ENCODE measurements around the gene UCN.
A peak's percentile ranks its signal among the peaks of the same experiment; 100 is the strongest.
"Not testable (repeated sequence)": the region's sequence is repeated elsewhere in the genome, so short reads cannot be mapped to it uniquely, and the experiment has no call there.

Gene UCN

GRCh38 chr2:27308359-27308881 lies at the start of gene UCN:
Gene UCN, minus strand, starts transcription at chr2:27308445. Its CDS starts 550 bp downstream, at chr2:27307895.
- Histone ChIP-seq H3K36me3 (ENCODE audit: insufficient read depth, insufficient read length, low read length) (peaks cover 45% of the 10 kb centered on the region), H3K9me3 (ENCODE audit: insufficient read depth, low read length) (no peaks in the 10 kb centered on the region), H3K4me3 (ENCODE audit: insufficient read length, low read depth) (no peak within 1 kb of the TSS), H3K27me3 (ENCODE audit: insufficient read depth, insufficient read length) (no peaks in the 10 kb centered on the region), H3K9ac (ENCODE audit: insufficient read length, low read depth) (no peak within 1 kb of the TSS), H3K4me1 (ENCODE audit: insufficient read depth, insufficient read length) (no peaks in the 10 kb centered on the region)
- TF ChIP-seq ZNF274 (IDR thresholded peaks at IDR 0.05; ENCODE audit: low read depth, low read length) (no peak), YY1 (IDR thresholded peaks at IDR 0.05; ENCODE audit: insufficient read depth, insufficient read length) (no peak), SUZ12 (IDR thresholded peaks at IDR 0.05; ENCODE audit: extremely low read depth, insufficient read depth, insufficient read length) (no peak)
- DNase-seq (ENCODE audit: low read depth, low spot score) = no peak

- H3K4me1 ChIP-seq (ENCODE audit: insufficient read depth, insufficient read length) = no peaks in the 10 kb centered on the region
- DNase-seq (ENCODE audit: low read depth, low spot score) = peak; percentile 98
- no peak for TF ChIP-seq SUZ12 (IDR thresholded peaks at IDR 0.05; ENCODE audit: extremely low read depth, insufficient read depth, insufficient read length)
- TF ChIP-seq YY1 (IDR thresholded peaks at IDR 0.05; ENCODE audit: insufficient read depth, insufficient read length) = peak; percentile 79
- no peak for TF ChIP-seq ZNF274 (IDR thresholded peaks at IDR 0.05; ENCODE audit: low read depth, low read length)
- H3K9ac ChIP-seq (ENCODE audit: insufficient read length, low read depth) = peak within 1 kb of the TSS; percentile 98
- H3K4me3 ChIP-seq (ENCODE audit: insufficient read length, low read depth) = peak within 1 kb of the TSS; percentile 93
- 0 out of 2 replicates have a peak, but pooled peaks cover 7% of the 10 kb centered on the region for H3K9me3 ChIP-seq (ENCODE audit: insufficient read depth, low read length)
- H3K27me3 ChIP-seq (ENCODE audit: insufficient read depth, insufficient read length) = no peaks in the 10 kb centered on the region
- peaks cover 13% of the 10 kb centered on the region for H3K36me3 ChIP-seq (ENCODE audit: insufficient read depth, insufficient read length, low read length)
Observed at GRCh38 chr2:27356382-27357181, 48.3 kb upstream of the UCN start, which contains the start of gene GTF3C2. Gene GTF3C2, minus strand, starts transcription at chr2:27356764. Its CDS starts 13,210 bp downstream, at chr2:27343554.

- no peak for TF ChIP-seq ZNF274 (IDR thresholded peaks at IDR 0.05; ENCODE audit: low read depth, low read length)
- TF ChIP-seq YY1 (IDR thresholded peaks at IDR 0.05; ENCODE audit: insufficient read depth, insufficient read length) = no peak
- no peak for TF ChIP-seq SUZ12 (IDR thresholded peaks at IDR 0.05; ENCODE audit: extremely low read depth, insufficient read depth, insufficient read length)
- DNase-seq (ENCODE audit: low read depth, low spot score) = peak; percentile 23
- Histone ChIP-seq H3K27me3 (ENCODE audit: insufficient read depth, insufficient read length) (no peaks in the 10 kb centered on the region), H3K36me3 (ENCODE audit: insufficient read depth, insufficient read length, low read length) (peaks cover 13% of the 10 kb centered on the region), H3K4me1 (ENCODE audit: insufficient read depth, insufficient read length) (no peaks in the 10 kb centered on the region), H3K9ac (ENCODE audit: insufficient read length, low read depth) (peak overlapping the region; percentile 98), H3K9me3 (ENCODE audit: insufficient read depth, low read length) (0 out of 2 replicates have a peak, but pooled peaks cover 7% of the 10 kb centered on the region), H3K4me3 (ENCODE audit: insufficient read length, low read depth) (peak overlapping the region; percentile 93)
Observed at GRCh38 chr2:27356056-27356381, 47.8 kb upstream of the UCN start.

- DNase-seq (ENCODE audit: low read depth, low spot score) = no peak
- no peaks in the 10 kb centered on the region for H3K27me3 ChIP-seq (ENCODE audit: insufficient read depth, insufficient read length)
- H3K4me3 ChIP-seq (ENCODE audit: insufficient read length, low read depth) = no peak overlapping the region
- no peak for TF ChIP-seq ZNF274 (IDR thresholded peaks at IDR 0.05; ENCODE audit: low read depth, low read length)
- H3K36me3 ChIP-seq (ENCODE audit: insufficient read depth, insufficient read length, low read length) = peaks cover 18% of the 10 kb centered on the region
- 0 out of 2 replicates have a peak, but pooled peaks cover 7% of the 10 kb centered on the region for H3K9me3 ChIP-seq (ENCODE audit: insufficient read depth, low read length)
- H3K9ac ChIP-seq (ENCODE audit: insufficient read length, low read depth) = no peak overlapping the region
- no peaks in the 10 kb centered on the region for H3K4me1 ChIP-seq (ENCODE audit: insufficient read depth, insufficient read length)
Observed at GRCh38 chr2:27354597-27354927, 46.3 kb upstream of the UCN start.

GRCh38 chr2:27353762-27354596 lies 45.7 kb upstream of the UCN start:
- H3K4me1 ChIP-seq (ENCODE audit: insufficient read depth, insufficient read length) = no peaks in the 10 kb centered on the region
- peaks cover 18% of the 10 kb centered on the region for H3K36me3 ChIP-seq (ENCODE audit: insufficient read depth, insufficient read length, low read length)
- DNase-seq (ENCODE audit: low read depth, low spot score) = no peak
- H3K27me3 ChIP-seq (ENCODE audit: insufficient read depth, insufficient read length) = no peaks in the 10 kb centered on the region
- H3K9me3 ChIP-seq (ENCODE audit: insufficient read depth, low read length) = 0 out of 2 replicates have a peak, but pooled peaks cover 7% of the 10 kb centered on the region
- H3K4me3 ChIP-seq (ENCODE audit: insufficient read length, low read depth) = no peak overlapping the region
- H3K9ac ChIP-seq (ENCODE audit: insufficient read length, low read depth) = no peak overlapping the region
- no peak for TF ChIP-seq ZNF274 (IDR thresholded peaks at IDR 0.05; ENCODE audit: low read depth, low read length)
- TF ChIP-seq YY1 (IDR thresholded peaks at IDR 0.05; ENCODE audit: insufficient read depth, insufficient read length) = no peak
- no peak for TF ChIP-seq SUZ12 (IDR thresholded peaks at IDR 0.05; ENCODE audit: extremely low read depth, insufficient read depth, insufficient read length)

GRCh38 chr2:27353386-27353761 lies 45.1 kb upstream of the UCN start:
- not testable (repeated sequence) for H3K27me3 ChIP-seq (ENCODE audit: insufficient read depth, insufficient read length); H3K9me3 ChIP-seq (ENCODE audit: insufficient read depth, low read length); DNase-seq (ENCODE audit: low read depth, low spot score); H3K4me3 ChIP-seq (ENCODE audit: insufficient read length, low read depth); H3K4me1 ChIP-seq (ENCODE audit: insufficient read depth, insufficient read length); H3K9ac ChIP-seq (ENCODE audit: insufficient read length, low read depth)
- H3K36me3 ChIP-seq (ENCODE audit: insufficient read depth, insufficient read length, low read length) = peaks cover 14% of the 10 kb centered on the region

Measured in NT2/D1 (cell line).